GM12865 (cell line): ENCODE results near the gene GPC5.
"Not testable (repeated sequence)": the region's sequence is repeated elsewhere in the genome, so short reads cannot be mapped to it uniquely, and the experiment has no call there.

Experiments
- DNase-seq: peaks from one replicate; pipeline ENCODE4 v3.0.0; 2010; ENCODE audit warnings: low read depth
- H3K4me3 ChIP-seq: 2 replicates; pipeline ENCODE4 v1.5.1; 2011; ENCODE audit warnings: mild to moderate bottlenecking, low read depth, low read length, control low read depth
- CTCF ChIP-seq: IDR thresholded peaks from 2 replicates; pipeline ENCODE4 v1.5.1; 2011; ENCODE audit warnings: low read length, control low read depth, low read depth, inconsistent platforms; ENCODE audit not compliant: insufficient read depth; ENCODE audit errors: missing control alignments

GPC5 gene

GRCh38 chr13:92463134-92463533 lies 1064.7 kb downstream of the GPC5 start:
- TF ChIP-seq CTCF, result no peak
- DNase-seq, result no peak
- no peak overlapping the region for H3K4me3 ChIP-seq

GRCh38 chr13:92473765-92474475 lies 1075.5 kb downstream of the GPC5 start:
- TF ChIP-seq CTCF, result no peak
- H3K4me3 ChIP-seq, result no peak overlapping the region
- no peak for DNase-seq

- no peak for DNase-seq
- H3K4me3 ChIP-seq, result no peak overlapping the region
- TF ChIP-seq CTCF, result no peak
Measured at GRCh38 chr13:92480387-92480786, 1082.0 kb downstream of the GPC5 start.

GRCh38 chr13:92482790-92483189 lies 1084.4 kb downstream of the GPC5 start:
- not testable (repeated sequence) for H3K4me3 ChIP-seq, DNase-seq

- no peak for DNase-seq
- H3K4me3 ChIP-seq, result no peak overlapping the region
- TF ChIP-seq CTCF, result no peak
Measured at GRCh38 chr13:92483894-92484293, 1085.5 kb downstream of the GPC5 start.

GRCh38 chr13:92487238-92487637 lies 1088.8 kb downstream of the GPC5 start:
- DNase-seq, result no peak
- no peak for TF ChIP-seq CTCF

GRCh38 chr13:92488249-92488852 lies 1089.9 kb downstream of the GPC5 start:
- DNase-seq, result no peak

More at GRCh38 chr13:92487238-92487637, 1088.8 kb downstream of the GPC5 start:
- H3K4me3 ChIP-seq, result no peak overlapping the region

More at GRCh38 chr13:92488249-92488852, 1089.9 kb downstream of the GPC5 start:
- TF ChIP-seq CTCF, result no peak
- no peak overlapping the region for H3K4me3 ChIP-seq
